Measurements from ENCODE around the gene ERCC1. TPM values are rescaled to one million over a fixed set of nuclear protein-coding genes. Genes with fewer than 3 reads are reported as not detected.

Gene ERCC1
- total and polyA plus RNA-seq, 12 donors = 62.9 to 107 (median 86.5) TPM

DNA sequence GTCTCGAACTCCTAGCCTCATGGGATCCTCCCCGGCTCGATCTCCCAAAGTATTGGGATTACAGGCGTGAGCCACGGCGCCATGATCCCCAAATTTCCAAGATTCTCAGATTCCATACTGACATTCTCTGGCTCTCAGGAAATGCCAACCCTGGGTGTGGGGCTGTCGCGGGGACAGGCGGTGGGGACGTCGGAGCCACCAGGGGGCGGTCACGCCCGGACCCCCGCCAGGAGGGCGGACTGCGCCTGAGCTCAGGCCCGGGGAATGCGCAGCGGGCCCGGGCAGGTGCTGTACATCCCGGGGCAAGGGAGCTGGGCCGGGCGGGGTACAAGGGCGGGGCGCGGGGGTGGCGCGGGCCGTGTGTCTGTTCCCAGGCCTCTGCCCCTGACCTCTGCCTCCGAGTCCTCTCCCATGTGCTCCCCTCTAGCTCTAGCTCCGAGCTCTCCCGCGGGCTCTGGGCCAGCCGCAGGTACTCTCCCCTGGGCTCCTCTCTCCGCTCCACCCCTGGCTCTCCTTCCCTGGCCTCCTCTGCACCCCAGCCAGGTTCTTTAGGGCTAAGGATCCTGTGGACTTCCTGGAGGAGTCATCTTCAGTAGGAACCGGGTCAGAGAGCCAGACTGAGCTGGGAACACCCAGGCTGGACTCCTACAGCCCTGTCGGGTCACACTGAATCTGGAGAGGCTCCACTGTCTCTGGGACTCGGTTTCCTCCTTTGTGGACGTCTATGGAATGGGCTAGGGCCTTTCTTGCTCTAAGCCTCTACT lies 21.2 kb downstream of the ERCC1 start:
- Histone ChIP-seq H3K27ac (peak overlapping the region in 3 of 5 donors; percentile 78 to 94 (median 94)), H3K4me1 (replicated peaks in 1 of 2) (peaks cover 24 to 40% of the 10 kb centered on the region in 2 donors), H3K9me3 (replicated peaks in 1 of 3) (no peaks in the 10 kb centered on the region), H3K27me3 (no peaks in the 10 kb centered on the region), H3K36me3 (replicated peaks in 1 of 2) (no peaks in the 10 kb centered on the region), H3K4me3 (no peak overlapping the region)
- 35 to 56% (median 44%) methylated on average over 13 to 40 of the region's 40 CpGs for WGBS, 4 donors
- TF ChIP-seq, protein P1, sequence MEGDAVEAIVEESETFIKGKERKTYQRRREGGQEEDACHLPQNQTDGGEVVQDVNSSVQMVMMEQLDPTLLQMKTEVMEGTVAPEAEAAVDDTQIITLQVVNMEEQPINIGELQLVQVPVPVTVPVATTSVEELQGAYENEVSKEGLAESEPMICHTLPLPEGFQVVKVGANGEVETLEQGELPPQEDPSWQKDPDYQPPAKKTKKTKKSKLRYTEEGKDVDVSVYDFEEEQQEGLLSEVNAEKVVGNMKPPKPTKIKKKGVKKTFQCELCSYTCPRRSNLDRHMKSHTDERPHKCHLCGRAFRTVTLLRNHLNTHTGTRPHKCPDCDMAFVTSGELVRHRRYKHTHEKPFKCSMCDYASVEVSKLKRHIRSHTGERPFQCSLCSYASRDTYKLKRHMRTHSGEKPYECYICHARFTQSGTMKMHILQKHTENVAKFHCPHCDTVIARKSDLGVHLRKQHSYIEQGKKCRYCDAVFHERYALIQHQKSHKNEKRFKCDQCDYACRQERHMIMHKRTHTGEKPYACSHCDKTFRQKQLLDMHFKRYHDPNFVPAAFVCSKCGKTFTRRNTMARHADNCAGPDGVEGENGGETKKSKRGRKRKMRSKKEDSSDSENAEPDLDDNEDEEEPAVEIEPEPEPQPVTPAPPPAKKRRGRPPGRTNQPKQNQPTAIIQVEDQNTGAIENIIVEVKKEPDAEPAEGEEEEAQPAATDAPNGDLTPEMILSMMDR (IDR thresholded peaks at IDR 0.05) = peak in 4 of 6 experiments; percentile 10 to 43 (median 28)
- no peak for TF ChIP-seq POLR2A (IDR thresholded peaks at IDR 0.05)
- intact Hi-C loops (cut with DNase I) = no loop called here
- no peak for DNase-seq

DNA sequence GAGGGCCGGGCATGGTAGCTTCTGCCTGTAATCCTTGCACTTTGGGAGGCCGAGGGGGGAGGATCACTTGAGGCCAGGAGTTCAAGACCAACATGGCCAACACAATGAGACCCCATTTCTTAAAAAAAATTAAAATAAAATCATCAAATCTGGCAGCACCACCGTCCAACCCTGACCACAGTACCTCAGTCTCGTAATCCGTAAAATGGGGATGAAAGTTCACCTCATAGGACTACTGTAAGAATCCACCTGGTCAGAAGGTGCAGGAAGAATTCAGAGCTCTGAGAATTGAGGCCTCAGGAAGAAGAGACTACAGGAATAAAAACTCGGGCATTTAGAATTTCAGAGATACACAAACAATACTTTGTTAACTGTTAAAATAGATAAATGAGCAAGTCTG lies 21.9 kb downstream of the ERCC1 start:
- Histone ChIP-seq H3K36me3 (replicated peaks in 1 of 2) (no peaks in the 10 kb centered on the region), H3K27ac (peak overlapping the region in 1 of 5 donors; percentile 94), H3K9me3 (replicated peaks in 1 of 3) (no peaks in the 10 kb centered on the region), H3K4me1 (replicated peaks in 1 of 2) (peaks cover 19 to 33% of the 10 kb centered on the region in 2 donors), H3K4me3 (no peak overlapping the region), H3K27me3 (no peaks in the 10 kb centered on the region)
- WGBS, 4 donors = 92 to 96% (median 94%) methylated on average over 6 of the region's 6 CpGs
- TF ChIP-seq, protein P1 (IDR thresholded peaks at IDR 0.05) = no peak
- TF ChIP-seq POLR2A (IDR thresholded peaks at IDR 0.05) = no peak
- no peak for DNase-seq
- intact Hi-C loops (cut with DNase I) = no loop called here

DNA sequence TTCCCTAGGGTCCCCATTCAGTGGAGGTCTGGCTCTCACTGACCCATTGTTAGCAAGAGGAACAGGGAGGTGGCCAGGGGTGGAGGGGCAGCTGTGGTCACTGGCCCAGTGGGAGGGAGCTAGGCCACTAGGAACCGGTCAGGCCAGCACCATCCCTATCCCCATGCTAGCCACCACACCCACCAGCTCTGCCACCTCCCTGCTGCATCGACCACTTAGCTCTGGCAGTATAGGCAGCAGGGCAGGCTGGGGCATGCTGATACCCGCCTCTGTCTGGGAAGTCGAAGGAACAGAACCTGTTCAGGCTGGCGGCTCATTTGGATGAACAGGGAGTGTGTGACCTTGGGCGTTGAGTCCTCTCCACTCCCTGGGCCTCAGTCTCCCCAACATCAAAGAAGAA lies 23.5 kb downstream of the ERCC1 start:
- intact Hi-C loops (cut with DNase I) = no loop called here
- Histone ChIP-seq H3K4me3 (no peak overlapping the region), H3K36me3 (replicated peaks in 1 of 2) (no peaks in the 10 kb centered on the region), H3K27me3 (no peaks in the 10 kb centered on the region), H3K27ac (no peak overlapping the region), H3K9me3 (replicated peaks in 1 of 3) (no peaks in the 10 kb centered on the region), H3K4me1 (replicated peaks in 1 of 2) (peaks cover 16 to 30% of the 10 kb centered on the region in 2 donors)
- 79 to 92% (median 85%) methylated on average over 4 to 6 of the region's 6 CpGs for WGBS, 4 donors
- TF ChIP-seq, protein P1 (IDR thresholded peaks at IDR 0.05) = no peak
- no peak for TF ChIP-seq POLR2A (IDR thresholded peaks at IDR 0.05)
- no peak for DNase-seq

DNA sequence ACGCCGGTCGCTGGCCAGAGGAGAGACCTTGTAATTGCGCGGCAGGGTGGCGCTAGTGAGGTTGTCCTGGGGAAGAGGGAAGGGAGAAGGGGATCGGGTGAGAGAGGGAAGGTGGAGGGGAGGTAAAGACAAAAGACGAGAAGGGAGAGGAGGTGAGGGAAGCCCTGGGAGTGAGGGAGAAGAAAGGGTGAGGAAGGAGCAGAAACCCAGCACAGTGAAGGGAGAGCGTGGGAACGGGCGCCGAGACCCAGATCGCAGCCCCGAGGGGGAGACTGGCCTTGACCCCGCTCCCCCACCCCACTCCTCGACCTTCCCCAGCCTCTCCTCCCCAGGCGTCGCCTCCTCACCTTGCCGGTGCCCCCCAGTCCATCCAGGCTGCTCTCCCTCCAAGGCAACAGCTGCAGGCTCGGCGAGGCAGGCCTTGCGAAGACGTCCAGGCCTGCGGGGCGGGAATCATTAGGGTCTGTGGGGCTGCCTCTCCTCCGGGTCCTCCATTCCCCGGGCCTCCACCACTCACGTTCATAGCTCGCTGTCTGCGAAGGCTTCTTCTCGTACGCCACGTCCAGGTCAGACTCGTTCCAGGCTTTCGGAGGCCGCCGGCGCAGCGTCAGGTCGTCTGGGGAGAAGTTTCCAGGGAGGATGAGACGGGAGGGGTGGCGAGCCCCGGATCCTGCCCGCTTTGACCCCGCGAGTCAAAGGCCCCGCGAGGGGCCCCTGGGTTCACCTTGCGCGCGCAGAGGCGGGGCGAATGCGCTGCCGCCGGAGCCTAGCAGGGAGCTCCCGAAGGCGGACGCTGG lies 27.7 kb downstream of the ERCC1 start:
- intact Hi-C loops (cut with DNase I) = no loop called here
- Histone ChIP-seq H3K36me3 (replicated peaks in 1 of 2) (no peaks in the 10 kb centered on the region), H3K4me1 (replicated peaks in 1 of 2) (peaks cover 3 to 12% of the 10 kb centered on the region in 2 donors), H3K27ac (no peak overlapping the region), H3K27me3 (no peaks in the 10 kb centered on the region), H3K9me3 (replicated peaks in 1 of 3) (no peaks in the 10 kb centered on the region), H3K4me3 (no peak overlapping the region)
- TF ChIP-seq, protein P1 (IDR thresholded peaks at IDR 0.05) = no peak
- TF ChIP-seq POLR2A (IDR thresholded peaks at IDR 0.05) = no peak
- DNase-seq = no peak
- WGBS, 4 donors = 63 to 82% (median 66%) methylated on average over 31 to 59 of the region's 59 CpGs

All from adrenal gland (tissue), 12 donors.